T-cell (primary cell): ENCODE data around the gene ARL8A. TPM values are rescaled to one million over a fixed set of nuclear protein-coding genes. Genes with fewer than 3 reads are reported as not detected.
A peak's percentile ranks its signal among the peaks of the same experiment; 100 is the strongest.
"Not testable (repeated sequence)": the region's sequence is repeated elsewhere in the genome, so short reads cannot be mapped to it uniquely, and the experiment has no call there.

ENCODE experiments used
- ATAC-seq, 4 experiments: fragments of 200-7000 bp in 3 of 4; fragments of 150-1000 bp in 1 of 4; cut with Tn5 transposase; replicated peaks in 1 of 4; 1 replicate in 3 of 4; 2 replicates in 1 of 4; pipeline ENCODE4 v1.10.0; 2021; ENCODE audit warnings: moderate library complexity in 3 of 4, mild to moderate bottlenecking in 2 of 4, moderate number of reproducible peaks in 1 of 4
- CTCF ChIA-PET, 2 donors: fragments of 300-600 bp; sonication (Branson Sonifier 250); formaldehyde crosslinking; loops; one replicate each; lab custom pipeline; 2022; ENCODE audit warnings: antibody characterized with exemption in 2 of 2; lab: Charles Lee
- POLR2A ChIA-PET, 2 donors: fragments of 300-600 bp; sonication (Branson Sonifier 250); formaldehyde crosslinking; loops; one replicate each; lab custom pipeline; 2022; ENCODE audit warnings: antibody characterized with exemption in 2 of 2; lab: Charles Lee
- DNase-seq, 35 experiments: peaks; one replicate each; pipeline versions ENCODE4 v3.0.0 to v3.0.0-alpha.2; 2013 to 2023
- H3K27ac ChIP-seq: one replicate; pipeline ENCODE4 v1.5.1; 2013; ENCODE audit warnings: low read length
- H3K27me3 ChIP-seq, 2 experiments: replicated peaks in 1 of 2; 1 replicate in 1 of 2; 2 replicates in 1 of 2; pipeline versions ENCODE4 v1.6.1 to v1.7.0; 2013; ENCODE audit warnings: low read length in 1 of 2, mixed read lengths in 1 of 2; ENCODE audit not compliant: control insufficient read depth in 2 of 2, insufficient read depth in 2 of 2; ENCODE audit errors: extremely low read depth in 1 of 2
- H3K36me3 ChIP-seq, 2 donors: 1 replicate in 1 of 2; 2 replicates in 1 of 2; pipeline versions ENCODE4 v1.6.1 to v1.7.0; 2013; ENCODE audit warnings: low read length in 1 of 2; ENCODE audit not compliant: control insufficient read depth in 2 of 2, insufficient read depth in 1 of 2; ENCODE audit errors: extremely low read depth in 1 of 2
- H3K4me1 ChIP-seq, 2 experiments: 1 replicate in 1 of 2; 2 replicates in 1 of 2; pipeline versions ENCODE4 v1.6.1 to v1.7.0; 2013; ENCODE audit warnings: low read length in 2 of 2, mixed read lengths in 1 of 2; ENCODE audit not compliant: insufficient read depth in 2 of 2, control insufficient read depth in 1 of 2; ENCODE audit errors: extremely low read depth in 1 of 2
- H3K4me3 ChIP-seq, 2 donors: 1 replicate in 1 of 2; 2 replicates in 1 of 2; pipeline versions ENCODE4 v1.5.1 to v1.7.0; 2013; ENCODE audit warnings: mild to moderate bottlenecking in 2 of 2, low read length in 1 of 2, moderate library complexity in 1 of 2; ENCODE audit not compliant: control insufficient read depth in 1 of 2; ENCODE audit errors: extremely low read depth in 1 of 2
- H3K9me3 ChIP-seq: 2 replicates; pipeline ENCODE4 v1.7.0; 2013
- H3K27ac Mint-ChIP-seq, 2 donors: one replicate each; pipeline ENCODE4 v1.8.0; 2020 to 2021; ENCODE audit warnings: mild to moderate bottlenecking in 2 of 2, mixed read lengths in 2 of 2
- H3K27me3 Mint-ChIP-seq, 2 donors: one replicate each; pipeline ENCODE4 v1.8.0; 2021 to 2022; ENCODE audit warnings: mixed read lengths in 2 of 2
- H3K36me3 Mint-ChIP-seq: one replicate; pipeline ENCODE4 v1.8.0; 2021; ENCODE audit warnings: mixed read lengths
- H3K4me1 Mint-ChIP-seq, 3 donors: one replicate each; pipeline ENCODE4 v1.8.0; 2020 to 2022; ENCODE audit warnings: mixed read lengths in 3 of 3, mild to moderate bottlenecking in 1 of 3
- H3K4me3 Mint-ChIP-seq, 3 donors: one replicate each; pipeline ENCODE4 v1.8.0; 2020 to 2022; ENCODE audit warnings: mild to moderate bottlenecking in 3 of 3, mixed read lengths in 3 of 3, moderate library complexity in 3 of 3
- H3K9me3 Mint-ChIP-seq, 3 donors: one replicate each; pipeline ENCODE4 v1.8.0; 2020 to 2022; ENCODE audit warnings: mixed read lengths in 3 of 3
- WGBS: methylation state at CpG from one replicate; pipeline ENCODE4 v1.1.5; 2013; ENCODE audit warnings: missing lambda C conversion rate; ENCODE audit not compliant: insufficient coverage; 5-methylcytosine and 5-hydroxymethylcytosine counted together
- total RNA-seq, 35 experiments: library from RNA in 6 of 35; stranded (reverse) in 6 of 35; fragments of 120-200 nt in 1 of 35; gene quantifications; one replicate each; pipeline versions ENCODE4 v1.2.1 to v1.2.4 and lab custom pipeline; 2013 to 2026

Gene ARL8A
- total RNA-seq, 5 donors from 2014 or later (not counting 1 experiment from before 2014, with no cell fraction given), result 37.8 to 70.2 (median 50.9) TPM

- DNase-seq, result peak in 30 of 35 experiments; percentile 18 to 79 (median 51)
- Mint-ChIP-seq H3K4me3 (no peak overlapping the region), H3K27ac (no peak overlapping the region), H3K9me3 (no peaks in the 10 kb centered on the region), H3K4me1 (peaks cover 11 to 12% (median 12%) of the 10 kb centered on the region in 3 donors), H3K27me3 (peaks cover 0 to 9% of the 10 kb centered on the region in 2 donors), H3K36me3 (no peaks in the 10 kb centered on the region)
- peak in 3 of 4 experiments; percentile 52 to 65 (median 56) for ATAC-seq
- no peaks in the 10 kb centered on the region for H3K36me3 ChIP-seq
- H3K27me3 ChIP-seq, result peaks cover 0 to 42% of the 10 kb centered on the region in 2 experiments
- POLR2A ChIA-PET, result no interaction called here
- no peak overlapping the region for H3K4me3 ChIP-seq
- peaks cover 0 to 12% of the 10 kb centered on the region in 2 experiments for H3K4me1 ChIP-seq
- H3K27ac ChIP-seq, result no peak overlapping the region
- no peaks in the 10 kb centered on the region for H3K9me3 ChIP-seq
- 40% methylated on average over 14 of the region's 19 CpGs for WGBS
- CTCF ChIA-PET, result interaction anchor here (0.6 to 2.2 kb wide), 4 partner anchors 9 to 886 kb away, joined by 3 to 11 read pairs (median 4); no protein-coding TSS in a partner anchor
Observed at GRCh38 chr1:202184750-202185460, 40.4 kb upstream of the ARL8A start.

GRCh38 chr1:202182040-202182877, 37.7 kb upstream of the ARL8A start:
- DNase-seq (no peak), ATAC-seq (no peak)
- Mint-ChIP-seq H3K4me1 (peaks cover 11 to 12% (median 12%) of the 10 kb centered on the region in 3 donors), H3K9me3 (no peaks in the 10 kb centered on the region), H3K4me3 (no peak overlapping the region), H3K27me3 (peaks cover 0 to 5% of the 10 kb centered on the region in 2 donors), H3K36me3 (no peaks in the 10 kb centered on the region), H3K27ac (no peak overlapping the region)
- 85% methylated on average over 7 of the region's 8 CpGs for WGBS
- CTCF ChIA-PET, result interaction anchor here in 1 of 2 donors (1.2 kb wide), 1 partner anchor 11 kb away, joined by 3 read pairs; no protein-coding TSS in a partner anchor
- peaks cover 0 to 37% of the 10 kb centered on the region in 2 experiments for H3K27me3 ChIP-seq
- POLR2A ChIA-PET, result no interaction called here
- no peak overlapping the region for H3K4me3 ChIP-seq
- peaks cover 0 to 12% of the 10 kb centered on the region in 2 experiments for H3K4me1 ChIP-seq
- H3K36me3 ChIP-seq, result no peaks in the 10 kb centered on the region
- H3K27ac ChIP-seq, result no peak overlapping the region
- no peaks in the 10 kb centered on the region for H3K9me3 ChIP-seq

GRCh38 chr1:202181586-202181985, 37.0 kb upstream of the ARL8A start:
- Histone ChIP-seq H3K36me3 (no peaks in the 10 kb centered on the region), H3K27me3 (peaks cover 0 to 30% of the 10 kb centered on the region in 2 experiments), H3K27ac (no peak overlapping the region), H3K9me3 (no peaks in the 10 kb centered on the region), H3K4me1 (peaks cover 0 to 12% of the 10 kb centered on the region in 2 experiments), H3K4me3 (no peak overlapping the region)
- no peaks in the 10 kb centered on the region for H3K36me3 Mint-ChIP-seq
- ChIA-PET POLR2A (no interaction called here), CTCF (no interaction called here)
- no peak for ATAC-seq
- 86% methylated on average over 2 of the region's 7 CpGs for WGBS
- H3K4me1 Mint-ChIP-seq, result peaks cover 11 to 12% (median 12%) of the 10 kb centered on the region in 3 donors
- no peaks in the 10 kb centered on the region for H3K9me3 Mint-ChIP-seq
- H3K4me3 Mint-ChIP-seq, result no peak overlapping the region
- no peak for DNase-seq
- H3K27ac Mint-ChIP-seq, result no peak overlapping the region
- peaks cover 0 to 5% of the 10 kb centered on the region in 2 donors for H3K27me3 Mint-ChIP-seq

DNA sequence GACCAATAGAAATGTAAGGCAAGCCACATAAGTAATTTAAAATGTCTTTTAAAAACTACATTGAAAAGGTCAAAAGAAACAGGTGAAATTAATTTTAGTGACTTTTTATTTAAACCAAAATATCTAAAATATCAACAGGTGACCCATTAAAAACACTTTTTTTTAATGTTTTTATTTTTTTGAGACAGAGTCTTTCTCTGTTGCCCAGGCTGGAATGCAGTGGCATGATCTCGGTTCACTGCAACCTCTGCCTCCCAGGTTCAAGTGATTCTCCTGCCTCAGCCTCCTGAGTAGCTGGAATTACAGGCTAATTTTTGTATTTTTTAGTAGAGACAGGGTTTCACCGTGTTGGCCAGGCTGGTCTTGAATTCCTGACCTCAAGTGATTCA, 36.2 kb upstream of the ARL8A start:
- POLR2A ChIA-PET, H3K27me3 Mint-ChIP-seq, H3K9me3 Mint-ChIP-seq, H3K4me3 ChIP-seq, H3K4me3 Mint-ChIP-seq, ATAC-seq, CTCF ChIA-PET, H3K9me3 ChIP-seq, H3K27ac ChIP-seq, H3K27ac Mint-ChIP-seq, H3K36me3 ChIP-seq, H3K36me3 Mint-ChIP-seq, DNase-seq: not testable (repeated sequence)
- WGBS, result 100% methylated on average over 1 of the region's 2 CpGs
- H3K4me1 Mint-ChIP-seq, result peaks cover 11 to 12% (median 12%) of the 10 kb centered on the region in 3 donors
- H3K4me1 ChIP-seq, result peaks cover 0 to 12% of the 10 kb centered on the region in 2 experiments
- peaks cover 0 to 26% of the 10 kb centered on the region in 2 experiments for H3K27me3 ChIP-seq

- POLR2A ChIA-PET, result no interaction called here
- Histone ChIP-seq H3K4me1 (peaks cover 0 to 9% of the 10 kb centered on the region in 2 experiments), H3K36me3 (no peaks in the 10 kb centered on the region), H3K27ac (no peak overlapping the region), H3K27me3 (peaks cover 0 to 22% of the 10 kb centered on the region in 2 experiments), H3K9me3 (no peaks in the 10 kb centered on the region), H3K4me3 (no peak overlapping the region)
- Mint-ChIP-seq H3K4me3 (no peak overlapping the region), H3K4me1 (peaks cover 11 to 12% (median 12%) of the 10 kb centered on the region in 3 donors), H3K9me3 (no peaks in the 10 kb centered on the region), H3K27ac (no peak overlapping the region), H3K27me3 (peaks cover 0 to 4% of the 10 kb centered on the region in 2 donors), H3K36me3 (no peaks in the 10 kb centered on the region)
- ATAC-seq (no peak), DNase-seq (no peak)
- CTCF ChIA-PET, result interaction anchor here in 1 of 2 donors (1.3 kb wide), 1 partner anchor 13 kb away, joined by 3 read pairs; no protein-coding TSS in a partner anchor
- WGBS, result 85% methylated on average over 14 of the region's 19 CpGs
Observed at GRCh38 chr1:202179828-202180750, 35.6 kb upstream of the ARL8A start.
